DMS 273 (cell line): ENCODE measurements around the gene RNF220.
"Not testable (repeated sequence)": the region's sequence is repeated elsewhere in the genome, so short reads cannot be mapped to it uniquely, and the experiment has no call there.

ENCODE experiments used
- DNase-seq: peaks from one replicate; lab custom pipeline; 2025; ENCODE audit not compliant: unreplicated experiment; lab: John Stamatoyannopoulos, UW

RNF220 gene

GRCh38 chr1:44485229-44485933 lies 80.3 kb downstream of the RNF220 start:
- DNase-seq, result peak; percentile 70

GRCh38 chr1:44485934-44486460 lies 80.9 kb downstream of the RNF220 start:
- no peak for DNase-seq

GRCh38 chr1:44489481-44489880 lies 84.4 kb downstream of the RNF220 start:
- DNase-seq, result no peak

GRCh38 chr1:44496541-44497171 lies 91.6 kb downstream of the RNF220 start:
- no peak for DNase-seq

GRCh38 chr1:44497422-44498170 lies 92.5 kb downstream of the RNF220 start:
- DNase-seq, result no peak

- DNase-seq, result no peak
Observed at GRCh38 chr1:44499306-44499705, 94.3 kb downstream of the RNF220 start.

- peak; percentile 68 for DNase-seq
Observed at GRCh38 chr1:44500181-44501046, 95.4 kb downstream of the RNF220 start.

GRCh38 chr1:44501047-44501890 lies 96.2 kb downstream of the RNF220 start:
- DNase-seq, result no peak

- not testable (repeated sequence) for DNase-seq
Observed at GRCh38 chr1:44502823-44503222, 97.8 kb downstream of the RNF220 start.

- no peak for DNase-seq
Observed at GRCh38 chr1:44503625-44504024, 98.6 kb downstream of the RNF220 start.

- peak; percentile 32 for DNase-seq
Observed at GRCh38 chr1:44505210-44505993, 100.3 kb downstream of the RNF220 start.

GRCh38 chr1:44507490-44508396 lies 102.7 kb downstream of the RNF220 start:
- DNase-seq, result peak; percentile 24

GRCh38 chr1:44508397-44508745 lies 103.3 kb downstream of the RNF220 start:
- DNase-seq, result no peak

GRCh38 chr1:44511363-44511762 lies 106.3 kb downstream of the RNF220 start:
- no peak for DNase-seq

- peak; percentile 38 for DNase-seq
Observed at GRCh38 chr1:44511769-44512168, 106.7 kb downstream of the RNF220 start.

- peak; percentile 89 for DNase-seq
Observed at GRCh38 chr1:44512313-44512885, 107.3 kb downstream of the RNF220 start.

GRCh38 chr1:44513111-44513510 lies 108.1 kb downstream of the RNF220 start:
- DNase-seq, result no peak

GRCh38 chr1:44514673-44515072 lies 109.6 kb downstream of the RNF220 start:
- DNase-seq, result no peak
